SW 1271 (cell line): Measurements from ENCODE around the gene OR5J2.
"Not testable (repeated sequence)": the region's sequence is repeated elsewhere in the genome, so short reads cannot be mapped to it uniquely, and the experiment has no call there.

ENCODE experiments used
- DNase-seq, 2 experiments: peaks; one replicate each; lab custom pipeline; 2025; lab: John Stamatoyannopoulos, UW

The OR5J2 gene

DNA sequence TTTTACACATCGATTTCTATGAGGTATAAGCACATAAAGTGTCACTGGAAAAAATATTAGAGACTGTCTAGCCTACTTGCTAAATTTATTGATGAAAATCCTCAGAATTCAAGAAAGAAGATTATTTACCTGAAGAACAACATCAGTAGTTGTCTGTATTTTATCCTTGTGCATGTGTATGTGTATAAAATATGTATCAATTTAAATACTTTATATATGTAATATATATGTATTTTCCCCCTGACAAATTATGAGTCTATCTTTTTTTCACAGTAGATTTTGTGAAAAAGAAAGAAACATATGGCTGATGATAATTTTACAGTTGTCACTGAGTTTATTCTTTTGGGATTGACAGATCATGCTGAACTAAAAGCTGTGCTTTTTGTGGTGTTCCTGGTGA, at the start of gene OR5J2:
TSS of gene OR5J2 (plus strand) at position 301 of the 400 bp plus-strand sequence. CDS start at position 301, 0 bp downstream.
- DNase-seq, result no peak

DNA sequence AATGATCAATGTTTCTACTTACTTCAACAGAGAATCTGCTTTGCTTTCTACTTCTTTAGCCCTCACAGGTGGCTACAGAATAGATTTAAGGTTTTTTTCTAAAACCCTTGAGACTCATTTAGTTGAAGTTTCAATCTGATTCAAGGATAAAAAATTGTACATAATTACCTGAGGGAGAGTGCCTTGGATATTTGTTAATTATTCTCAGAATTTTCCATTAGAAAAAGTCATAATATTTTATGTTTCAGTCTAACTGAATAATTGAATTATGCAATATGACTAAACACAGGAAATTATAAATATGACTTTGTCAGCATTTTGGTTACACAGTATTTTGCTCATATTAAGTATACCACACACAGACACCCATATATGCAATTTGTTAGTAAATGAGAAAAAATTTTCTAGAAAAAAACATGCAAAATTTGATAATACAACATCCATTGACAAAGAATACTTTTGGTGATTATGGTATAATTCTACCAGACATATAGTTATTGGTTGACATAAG, 36.2 kb upstream of the OR5J2 start, which contains the start of gene OR8J3:
TSS of gene OR8J3 (minus strand) at position 51 of the 511 bp plus-strand sequence. CDS start 2,483 bp downstream, outside the sequence.
- no peak for DNase-seq

DNA sequence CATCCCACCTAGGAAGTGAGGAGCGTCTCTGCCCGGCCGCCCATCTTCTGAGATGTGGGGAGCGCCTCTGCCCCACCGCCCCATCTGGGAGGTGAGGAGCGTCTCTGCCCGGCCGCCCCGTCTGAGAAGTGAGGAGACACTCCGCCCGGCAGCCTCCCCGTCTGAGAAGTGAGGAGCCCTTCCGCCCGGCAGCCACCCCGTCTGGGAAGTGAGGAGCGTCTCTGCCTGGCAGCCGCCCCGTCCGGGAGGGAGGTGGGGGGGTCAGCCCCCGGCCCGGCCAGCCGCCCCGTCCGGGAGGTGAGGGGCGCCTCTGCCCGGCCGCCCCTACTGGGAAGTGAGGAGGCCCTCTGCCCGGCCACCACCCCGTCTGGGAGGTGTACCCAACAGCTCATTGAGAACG, 32.7 kb upstream of the OR5J2 start:
- DNase-seq, result not testable (repeated sequence)

DNA sequence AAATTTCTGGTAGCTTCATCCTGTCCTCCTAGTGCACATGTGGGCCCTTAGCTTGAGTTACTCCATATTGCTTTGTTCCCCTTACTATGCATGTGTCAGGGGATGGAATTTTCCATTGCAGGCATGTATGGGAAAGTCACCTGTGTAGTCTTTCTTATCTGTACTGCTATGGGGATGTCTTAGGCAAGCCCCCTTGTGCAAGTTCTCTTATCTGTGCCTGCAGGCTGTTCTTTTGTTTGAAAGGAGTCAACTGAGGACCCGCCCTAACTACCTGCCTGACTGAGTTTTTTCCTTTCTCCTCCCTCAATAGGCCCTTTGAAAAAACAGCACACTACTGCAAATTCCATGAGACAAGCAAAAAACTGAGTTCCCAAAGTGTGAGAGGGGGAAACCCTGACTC, 25.0 kb upstream of the OR5J2 start:
- no peak for DNase-seq

DNA sequence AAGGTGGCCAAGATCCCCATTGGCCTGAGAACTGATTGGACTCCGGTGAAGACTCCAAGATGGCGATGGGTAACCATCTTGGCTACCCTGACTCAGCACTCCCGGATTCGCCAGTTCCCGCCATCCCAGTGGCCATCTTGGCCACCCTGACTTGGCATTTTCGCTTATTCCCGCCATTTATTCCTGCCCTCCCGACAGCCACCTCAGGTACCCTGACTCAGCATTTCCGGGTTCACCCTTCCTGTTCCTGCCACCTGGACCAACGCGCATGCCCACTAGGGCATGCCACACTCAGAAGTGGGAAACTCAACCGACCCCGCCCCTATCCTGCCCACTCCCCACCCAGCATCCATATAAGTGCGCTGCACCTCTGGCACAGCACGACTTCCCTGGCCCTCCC, 24.1 kb upstream of the OR5J2 start:
- DNase-seq, result no peak

DNA sequence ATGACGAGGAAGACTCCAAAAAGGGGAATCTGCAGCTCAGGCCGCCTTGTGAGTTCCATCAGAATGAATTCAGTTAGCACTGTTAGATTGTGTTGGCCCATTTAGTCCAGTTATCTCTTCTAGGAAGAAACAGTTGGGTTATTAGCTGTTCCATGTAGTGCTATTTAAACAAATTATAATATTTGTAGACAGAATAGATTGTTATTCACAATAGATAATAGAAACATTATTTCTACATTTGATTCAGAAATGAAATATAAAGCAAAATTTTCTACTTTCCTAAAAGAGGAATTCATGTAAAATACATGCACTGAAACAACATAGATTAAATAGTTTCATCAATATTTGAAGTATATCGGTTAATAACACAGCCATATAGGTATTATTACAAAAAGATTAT, 16.2 kb upstream of the OR5J2 start, which contains the start of gene OR8K5:
TSS of gene OR8K5 (minus strand) at position 101 of the 400 bp plus-strand sequence. CDS start at position 101, 0 bp downstream.
- DNase-seq, result no peak

DNA sequence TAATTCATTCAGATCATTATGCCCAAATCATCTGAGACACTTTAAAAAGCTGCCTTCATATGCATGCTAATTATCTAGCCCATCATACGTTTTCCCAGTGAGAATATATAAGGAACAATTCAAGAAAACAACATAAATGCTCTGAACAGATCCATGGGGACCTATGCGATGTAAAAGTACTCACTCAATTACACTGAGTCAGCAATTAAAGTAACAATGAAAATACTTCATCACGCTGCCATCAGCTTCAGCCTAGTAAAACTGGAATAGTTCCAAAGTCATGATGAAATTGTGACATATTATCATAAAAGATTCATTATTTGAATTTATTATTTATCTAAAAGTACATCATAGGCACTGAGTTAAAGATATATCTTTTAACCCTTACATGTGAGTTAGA, 12.6 kb upstream of the OR5J2 start:
- no peak for DNase-seq

GRCh38 chr11:56172256-56172830, 4.1 kb upstream of the OR5J2 start:
- no peak for DNase-seq

DNA sequence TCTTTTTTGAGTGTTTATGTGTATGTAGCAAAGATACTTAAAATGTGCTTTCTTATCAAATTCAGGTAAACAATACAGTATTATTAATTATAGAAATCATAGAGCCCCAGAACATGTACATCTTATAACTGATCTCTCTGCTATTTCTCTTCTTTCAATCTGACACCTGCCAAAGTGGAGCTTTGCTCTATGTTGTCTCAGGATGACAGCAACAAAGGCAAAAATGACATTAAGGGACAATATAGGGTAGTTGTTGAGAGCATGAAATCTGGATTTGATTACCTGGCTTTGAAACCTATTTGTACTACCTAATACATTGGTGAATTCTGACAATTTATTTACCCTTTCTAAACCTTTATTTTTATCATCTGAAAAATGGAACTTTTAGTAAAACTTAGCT, 7.0 kb downstream of the OR5J2 start:
- DNase-seq, result no peak

DNA sequence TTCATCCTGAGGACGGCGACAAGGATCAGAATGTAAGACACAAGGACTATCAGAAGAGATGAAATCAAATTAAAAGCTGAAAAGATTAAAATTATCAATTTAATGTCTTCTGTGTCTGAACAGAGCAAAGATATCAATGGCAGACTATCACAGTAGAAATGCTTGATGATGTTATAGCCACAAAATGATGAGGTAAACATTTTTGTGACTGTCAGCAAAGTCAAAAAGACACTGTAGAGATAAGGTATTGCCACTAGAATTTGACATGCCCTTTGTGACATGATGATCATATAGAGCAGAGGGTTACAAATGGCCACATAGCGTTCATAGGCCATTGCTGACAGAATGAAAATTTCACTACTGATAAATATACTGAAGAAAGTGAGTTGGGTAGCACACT, 12.2 kb downstream of the OR5J2 start:
- no peak for DNase-seq

GRCh38 chr11:56196705-56197104, 20.3 kb downstream of the OR5J2 start:
- DNase-seq, result no peak

GRCh38 chr11:56197367-56197766, 20.9 kb downstream of the OR5J2 start:
- no peak for DNase-seq

- no peak for DNase-seq
These were observed 31.4 kb downstream of the OR5J2 start for GRCh38 chr11:56207790-56208189.

GRCh38 chr11:56214537-56214936, 38.1 kb downstream of the OR5J2 start:
- no peak for DNase-seq

DNA sequence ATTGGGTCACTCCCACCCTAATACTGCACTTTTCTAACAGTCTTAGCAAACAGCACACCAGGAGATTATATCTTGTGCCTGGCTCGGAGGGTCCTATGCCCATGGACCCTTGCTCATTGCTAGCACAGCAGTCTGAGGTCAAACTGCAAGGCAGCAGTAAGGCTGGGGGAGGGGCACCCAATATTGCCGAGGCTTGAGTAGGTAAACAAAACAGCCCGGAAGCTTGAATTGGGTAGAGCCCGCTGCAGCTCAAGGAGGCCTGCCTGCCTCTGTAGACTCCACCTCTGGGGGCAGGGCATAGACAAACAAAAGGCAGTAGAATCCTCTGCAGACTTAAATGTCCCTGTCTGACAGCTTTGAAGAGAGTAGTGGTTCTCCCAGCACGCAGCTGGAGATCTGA, 43.3 kb downstream of the OR5J2 start:
- DNase-seq, result not testable (repeated sequence)
